Measurements from ENCODE around the gene S100A3.
"Not testable (repeated sequence)": the region's sequence is repeated elsewhere in the genome, so short reads cannot be mapped to it uniquely, and the experiment has no call there.

DNA sequence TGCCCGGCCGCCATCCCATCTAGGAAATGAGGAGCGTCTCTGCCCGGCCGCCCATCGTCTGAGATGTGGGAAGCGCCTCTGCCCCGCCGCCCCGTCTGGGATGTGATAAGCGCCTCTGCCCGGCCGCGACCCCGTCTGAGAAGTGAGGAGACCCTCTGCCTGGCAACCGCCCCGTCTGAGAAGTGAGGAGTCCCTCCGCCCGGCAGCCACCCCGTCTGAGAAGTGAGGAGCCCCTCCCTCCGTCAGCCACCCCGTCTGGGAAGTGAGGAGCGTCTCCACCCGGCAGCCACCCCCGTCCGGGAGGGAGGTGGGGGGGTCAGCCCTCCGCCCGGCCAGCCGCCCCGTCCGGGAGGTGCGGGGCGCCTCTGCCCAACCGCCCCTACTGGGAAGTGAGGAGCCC is 33.8 kb upstream of the S100A3 start:
- TF ChIP-seq, protein P1, sequence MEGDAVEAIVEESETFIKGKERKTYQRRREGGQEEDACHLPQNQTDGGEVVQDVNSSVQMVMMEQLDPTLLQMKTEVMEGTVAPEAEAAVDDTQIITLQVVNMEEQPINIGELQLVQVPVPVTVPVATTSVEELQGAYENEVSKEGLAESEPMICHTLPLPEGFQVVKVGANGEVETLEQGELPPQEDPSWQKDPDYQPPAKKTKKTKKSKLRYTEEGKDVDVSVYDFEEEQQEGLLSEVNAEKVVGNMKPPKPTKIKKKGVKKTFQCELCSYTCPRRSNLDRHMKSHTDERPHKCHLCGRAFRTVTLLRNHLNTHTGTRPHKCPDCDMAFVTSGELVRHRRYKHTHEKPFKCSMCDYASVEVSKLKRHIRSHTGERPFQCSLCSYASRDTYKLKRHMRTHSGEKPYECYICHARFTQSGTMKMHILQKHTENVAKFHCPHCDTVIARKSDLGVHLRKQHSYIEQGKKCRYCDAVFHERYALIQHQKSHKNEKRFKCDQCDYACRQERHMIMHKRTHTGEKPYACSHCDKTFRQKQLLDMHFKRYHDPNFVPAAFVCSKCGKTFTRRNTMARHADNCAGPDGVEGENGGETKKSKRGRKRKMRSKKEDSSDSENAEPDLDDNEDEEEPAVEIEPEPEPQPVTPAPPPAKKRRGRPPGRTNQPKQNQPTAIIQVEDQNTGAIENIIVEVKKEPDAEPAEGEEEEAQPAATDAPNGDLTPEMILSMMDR (IDR thresholded peaks at IDR 0.05), result not testable (repeated sequence)
- not testable (repeated sequence) for TF ChIP-seq POLR2A, POLR2AphosphoS5 (IDR thresholded peaks at IDR 0.05)

Data from prostate gland (tissue), 2 donors.